Hematopoietic multipotent progenitor cell treated with erythropoietin and hydrocortisone succinate and interleukin-3 and kit ligand, for 17 days (in vitro differentiated cells): ENCODE data around the gene USP36.
A peak's percentile ranks its signal among the peaks of the same experiment; 100 is the strongest.
"Not testable (repeated sequence)": the region's sequence is repeated elsewhere in the genome, so short reads cannot be mapped to it uniquely, and the experiment has no call there.

Experiments used
- DNase-seq: peaks from one replicate; pipeline ENCODE4 v3.0.0-alpha.2; 2015; ENCODE audit warnings: low spot score

USP36 gene

DNA sequence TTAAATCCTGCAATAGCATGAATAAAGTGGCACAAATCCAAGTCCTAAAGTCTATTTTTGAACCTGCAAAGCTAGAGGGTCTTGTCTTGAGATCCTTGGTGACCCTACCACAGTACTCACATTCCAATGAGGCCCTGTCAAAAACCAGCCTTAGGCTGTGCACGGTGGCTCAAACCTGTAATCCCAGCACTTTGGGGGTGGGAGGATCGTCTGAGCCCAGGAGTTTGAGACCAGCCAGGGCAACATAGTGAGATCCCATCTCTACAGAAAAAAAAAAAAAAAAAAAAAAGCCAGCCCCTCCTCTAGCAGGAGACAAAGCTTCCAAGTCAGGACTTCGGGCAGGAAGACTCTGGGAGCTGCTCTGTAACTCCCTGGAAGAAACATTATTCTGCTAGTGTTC lies 74.8 kb downstream of the USP36 start:
- no peak for DNase-seq

DNA sequence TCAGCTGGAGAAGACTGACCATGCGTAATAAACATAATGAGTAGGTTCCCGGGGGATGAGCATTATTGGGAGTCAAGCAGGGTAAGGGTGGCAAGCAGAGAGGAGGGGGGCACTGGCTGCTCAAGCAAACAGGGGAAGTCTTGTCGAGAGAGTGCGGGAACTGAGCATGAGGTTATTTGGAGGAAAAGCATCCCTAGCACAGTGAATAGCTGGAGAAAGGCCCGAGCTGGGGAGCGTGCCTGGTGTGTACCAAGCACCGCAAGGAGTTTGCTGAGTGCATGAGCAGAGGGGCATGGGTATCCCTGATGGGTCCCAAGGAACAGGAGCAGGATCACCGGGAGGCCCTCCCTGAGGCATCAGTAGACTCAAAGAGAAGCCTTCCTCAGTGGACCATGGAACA lies 75.7 kb downstream of the USP36 start:
- DNase-seq: no peak

DNA sequence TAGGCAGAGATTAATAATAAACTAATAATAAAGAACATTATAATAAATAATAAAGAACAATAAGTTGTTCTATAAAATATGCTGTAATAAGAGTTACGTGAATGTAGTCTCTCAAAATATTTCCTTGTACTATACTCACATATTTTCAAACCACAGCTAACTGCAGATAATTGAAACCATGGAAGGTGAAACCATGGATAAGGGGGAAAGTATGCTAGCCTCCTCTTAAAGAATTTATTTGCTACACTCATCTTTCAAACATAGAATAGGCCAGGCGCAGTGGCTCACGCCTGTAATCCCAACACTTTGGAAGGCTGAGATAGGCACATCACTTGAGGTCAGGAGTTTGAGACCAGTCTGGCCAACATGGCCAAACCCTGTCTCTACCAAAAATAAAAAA lies 77.1 kb downstream of the USP36 start:
- DNase-seq: no peak

- no peak for DNase-seq
Observed at GRCh38 chr17:78761789-78762406, 78.7 kb downstream of the USP36 start.

GRCh38 chr17:78759969-78760352 lies 80.7 kb downstream of the USP36 start:
- DNase-seq: no peak

DNA sequence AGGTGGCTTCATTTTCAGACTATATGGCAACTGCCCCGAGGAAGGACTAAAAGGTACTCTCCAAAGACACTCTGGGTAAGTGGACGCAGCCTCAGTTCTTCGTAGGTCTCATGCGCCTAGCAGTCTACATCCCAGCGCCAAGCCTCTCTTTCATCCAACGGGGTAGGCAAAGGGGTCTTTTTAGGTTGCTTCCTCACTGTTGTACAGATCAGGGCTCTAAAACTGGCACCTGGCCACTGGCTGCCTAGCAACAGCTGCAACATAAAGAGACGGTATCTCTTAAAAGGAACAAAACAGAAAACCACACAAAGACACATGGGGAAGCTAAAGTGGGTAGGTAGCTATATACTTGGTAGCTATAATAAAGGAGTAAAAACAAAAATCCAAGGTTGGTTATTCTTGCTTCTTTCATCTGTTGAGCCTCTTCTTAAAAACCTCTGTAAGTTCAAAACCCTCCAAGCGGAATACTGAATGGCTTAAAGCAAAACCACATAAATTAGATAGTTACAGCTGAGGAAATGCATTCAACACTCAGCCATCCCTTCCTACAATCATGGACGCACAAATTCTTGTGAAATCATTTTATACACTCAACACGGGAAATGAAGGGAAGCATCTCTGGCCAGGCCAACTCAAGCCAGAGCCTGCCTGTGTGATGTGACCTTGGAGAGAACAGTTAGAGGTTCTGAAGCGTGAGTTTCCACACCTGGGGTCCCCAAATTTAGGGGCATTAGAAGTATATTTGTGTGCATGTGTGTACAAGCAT lies 81.2 kb downstream of the USP36 start:
- no peak for DNase-seq

DNA sequence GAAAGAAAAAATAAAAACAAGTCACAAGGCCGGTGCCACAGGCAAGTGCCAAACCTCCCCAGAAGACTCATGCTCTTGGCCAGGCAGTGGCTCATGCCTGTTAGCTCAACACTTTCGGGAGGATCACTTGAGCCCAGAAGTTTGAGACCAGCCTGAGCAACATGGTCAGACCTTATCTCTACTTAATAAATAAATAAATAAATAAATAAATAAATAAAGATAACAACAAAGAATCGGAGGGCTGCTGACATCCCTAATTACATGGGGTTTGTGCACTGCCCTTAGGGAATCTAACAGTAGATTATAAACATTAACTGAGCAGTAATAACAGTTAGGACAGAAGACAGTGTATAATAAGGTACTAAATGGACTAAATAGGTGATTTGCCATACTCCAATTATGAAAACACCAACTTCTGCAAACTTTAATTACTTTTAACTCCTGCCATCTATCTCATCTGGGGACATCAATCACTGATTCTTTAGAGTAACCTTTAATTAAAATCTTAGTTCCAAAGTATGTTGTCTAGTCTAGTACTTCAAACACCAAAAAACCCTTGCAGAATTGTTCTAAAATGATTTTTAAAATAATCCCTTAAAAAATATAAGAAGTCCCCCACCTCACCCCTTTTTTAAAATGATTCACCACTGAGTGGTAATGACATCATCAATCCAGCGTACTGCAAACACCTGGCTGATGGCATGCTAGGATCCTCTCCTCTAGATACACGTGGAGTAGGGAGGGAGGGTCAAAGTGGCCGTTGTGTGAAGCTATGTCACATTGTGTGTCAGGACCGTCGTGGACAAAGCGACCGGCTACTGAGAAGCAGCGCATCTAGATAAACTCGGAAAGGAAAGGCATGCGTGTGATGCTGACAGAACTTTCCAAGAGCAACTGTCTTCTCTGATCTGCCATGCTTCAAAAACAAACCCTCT lies 87.0 kb downstream of the USP36 start:
- DNase-seq: no peak

DNA sequence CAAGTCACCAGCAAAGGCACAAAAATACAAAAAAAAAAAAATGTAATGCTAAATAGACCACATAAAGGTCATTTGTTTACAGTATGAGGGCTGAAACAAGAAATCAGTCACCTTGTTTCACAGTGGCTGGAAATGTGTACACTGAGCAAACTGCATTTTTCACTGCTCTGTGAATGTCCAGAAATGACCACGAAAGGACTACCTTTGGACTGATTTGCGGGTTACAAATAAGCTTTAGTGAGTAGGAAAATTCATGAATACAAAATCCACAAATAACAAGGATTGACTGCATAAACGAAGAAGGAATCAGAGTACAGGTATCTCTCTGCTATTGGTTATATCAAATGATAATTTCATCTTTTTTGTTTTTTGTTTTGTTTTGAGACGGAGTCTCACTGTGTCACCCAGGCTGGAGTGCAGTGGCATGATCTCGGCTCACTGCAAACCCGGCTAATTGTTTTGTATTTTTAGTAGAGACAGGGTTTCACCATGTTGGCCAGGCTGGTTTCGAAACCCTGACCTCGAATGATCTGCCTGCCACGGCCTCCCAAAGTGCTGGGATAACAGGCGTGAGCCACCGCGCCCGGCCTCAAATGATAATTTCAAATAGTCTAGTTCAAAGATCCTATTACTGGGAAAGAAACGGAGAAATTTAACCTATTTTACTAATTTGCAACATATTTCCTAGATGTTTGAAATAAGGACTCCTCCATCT lies 89.0 kb downstream of the USP36 start:
- no peak for DNase-seq

GRCh38 chr17:78751000-78751399 lies 89.6 kb downstream of the USP36 start:
- DNase-seq: not testable (repeated sequence)

DNA sequence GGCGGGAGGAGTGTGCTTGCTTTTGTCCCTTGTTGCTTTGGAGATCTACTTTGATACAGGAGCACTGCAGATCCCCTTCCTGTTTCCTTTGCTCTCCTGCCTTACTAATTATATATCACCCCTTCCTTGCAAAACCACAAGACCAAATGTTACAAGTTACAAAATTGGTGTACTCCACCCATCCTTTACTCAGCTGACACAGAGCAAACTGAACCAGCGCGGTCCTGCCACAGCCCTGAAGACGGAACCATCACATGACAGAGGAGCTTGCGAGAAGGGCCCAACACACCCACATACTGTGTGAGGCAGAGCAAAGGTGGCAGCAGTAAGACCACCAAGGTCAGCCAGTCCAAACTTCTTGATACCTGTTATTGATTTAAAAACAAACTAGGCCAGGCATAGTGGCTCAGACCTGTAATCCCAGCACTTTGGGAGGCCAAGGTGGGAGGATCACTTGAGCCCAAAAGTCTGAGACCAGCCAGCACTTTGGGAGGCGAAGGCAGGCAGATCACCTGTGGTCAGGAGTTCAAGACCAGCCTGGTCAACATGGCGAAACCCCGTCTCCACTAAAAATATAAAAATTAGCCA lies 91.8 kb downstream of the USP36 start:
- DNase-seq: peak; percentile 17

- DNase-seq: no peak
Observed at GRCh38 chr17:78748048-78748729, 92.4 kb downstream of the USP36 start.

DNA sequence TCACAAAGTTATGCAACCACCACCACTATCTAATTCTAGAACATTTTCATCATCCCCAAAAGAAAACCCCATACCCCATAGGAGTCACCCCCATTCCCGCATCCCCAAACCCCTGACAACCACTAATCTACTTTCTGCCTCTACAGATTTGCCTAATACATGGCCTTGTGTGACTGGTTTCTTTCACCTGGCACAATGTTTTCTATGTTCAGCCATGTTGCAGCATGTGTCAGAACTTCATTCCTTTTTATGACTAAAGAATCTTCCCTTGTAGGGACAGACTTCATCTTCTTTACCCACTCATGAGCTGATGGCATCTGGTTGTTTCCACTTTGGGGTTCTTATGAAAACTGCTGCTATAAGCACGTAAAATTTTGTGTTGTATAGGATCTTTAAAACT lies 93.1 kb downstream of the USP36 start:
- DNase-seq: no peak

- DNase-seq: no peak
Observed at GRCh38 chr17:78746949-78747269, 93.7 kb downstream of the USP36 start.

GRCh38 chr17:78746263-78746948 lies 94.2 kb downstream of the USP36 start:
- DNase-seq: no peak
